Thoracic aorta (tissue), 2 donors: ENCODE results near the gene SIK2. TPM values are rescaled to one million over a fixed set of nuclear protein-coding genes. Genes with fewer than 3 reads are reported as not detected.

ENCODE experiments used
- ATAC-seq: fragments of 150-250 bp; one replicate; pipeline ENCODE4 v1.8.0; 2017; ENCODE audit warnings: low read depth; ENCODE audit not compliant: insufficient number of reproducible peaks, low FRiP score
- DNase-seq: peaks from one replicate; pipeline ENCODE4 v3.0.0-alpha.2; 2020; ENCODE audit warnings: low spot score
- H3K27ac ChIP-seq, 2 donors: fragments of 200-600 bp; sonication (generic); 1 replicate in 1 of 2; 2 replicates in 1 of 2; pipeline ENCODE4 v1.5.1; 2016; ENCODE audit warnings: mild to moderate bottlenecking in 2 of 2, moderate library complexity in 2 of 2
- H3K27me3 ChIP-seq: fragments of 200-600 bp; sonication (generic); replicated peaks from 2 replicates; pipeline ENCODE4 v1.6.0; 2016; ENCODE audit warnings: mild to moderate bottlenecking; ENCODE audit not compliant: insufficient read depth
- H3K36me3 ChIP-seq: fragments of 200-600 bp; sonication (generic); one replicate; pipeline ENCODE4 v1.5.1; 2016
- H3K4me1 ChIP-seq, 2 donors: fragments of 200-600 bp; sonication (generic); 1 replicate in 1 of 2; 2 replicates in 1 of 2; pipeline versions ENCODE4 v1.5.1 to v1.6.0; 2016; ENCODE audit warnings: low read depth in 2 of 2, mild to moderate bottlenecking in 1 of 2; ENCODE audit not compliant: control insufficient read depth in 1 of 2
- H3K4me3 ChIP-seq: fragments of 200-600 bp; sonication (generic); 2 replicates; pipeline ENCODE4 v1.5.1; 2016; ENCODE audit warnings: mild to moderate bottlenecking
- H3K9me3 ChIP-seq: fragments of 200-600 bp; sonication (generic); 2 replicates; pipeline ENCODE4 v1.5.1; 2016
- total RNA-seq, 2 donors: library from RNA; depleted of rRNA; stranded (reverse); fragments of >200 nt; gene quantifications; one replicate each; pipeline versions ENCODE4 v1.1.0 to v1.2.3, GENCODE V29; 2016
- TF ChIP-seq, protein P1 (sequence below): fragments of 200-600 bp; sonication (generic); IDR thresholded peaks from one replicate; pipeline ENCODE4 v1.5.1; 2019; ENCODE audit warnings: antibody characterized with exemption

The SIK2 gene
- total RNA-seq, 2 donors from 2014 or later, result 9.9 to 15.0 TPM

DNA sequence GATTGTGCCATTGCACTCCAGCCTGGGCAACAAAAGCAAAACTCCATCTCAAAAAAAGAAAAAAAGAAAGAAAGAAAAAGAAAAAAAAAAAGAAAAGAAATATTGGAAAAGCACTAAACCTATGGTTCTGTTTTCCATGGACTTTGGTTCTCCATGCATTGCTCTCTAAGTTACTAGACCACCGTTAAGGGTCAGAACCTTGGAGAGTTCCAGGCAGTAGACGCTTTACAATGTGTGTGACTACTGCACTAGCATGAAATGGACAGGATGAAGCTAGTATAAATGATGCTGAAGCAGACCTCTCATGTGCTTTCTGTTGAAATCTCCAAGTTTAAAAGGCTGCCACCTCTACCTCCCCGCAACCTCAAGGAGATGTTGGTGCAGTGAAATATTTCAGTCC, 63.5 kb downstream of the SIK2 start:
- Histone ChIP-seq H3K4me3 (no peak overlapping the region), H3K27ac (no peak overlapping the region), H3K4me1 (peaks cover 5 to 7% of the 10 kb centered on the region in 2 donors), H3K9me3 (no peaks in the 10 kb centered on the region), H3K27me3 (no peaks in the 10 kb centered on the region), H3K36me3 (no peaks in the 10 kb centered on the region)
- ATAC-seq (no peak), DNase-seq (no peak)
- TF ChIP-seq, protein P1, sequence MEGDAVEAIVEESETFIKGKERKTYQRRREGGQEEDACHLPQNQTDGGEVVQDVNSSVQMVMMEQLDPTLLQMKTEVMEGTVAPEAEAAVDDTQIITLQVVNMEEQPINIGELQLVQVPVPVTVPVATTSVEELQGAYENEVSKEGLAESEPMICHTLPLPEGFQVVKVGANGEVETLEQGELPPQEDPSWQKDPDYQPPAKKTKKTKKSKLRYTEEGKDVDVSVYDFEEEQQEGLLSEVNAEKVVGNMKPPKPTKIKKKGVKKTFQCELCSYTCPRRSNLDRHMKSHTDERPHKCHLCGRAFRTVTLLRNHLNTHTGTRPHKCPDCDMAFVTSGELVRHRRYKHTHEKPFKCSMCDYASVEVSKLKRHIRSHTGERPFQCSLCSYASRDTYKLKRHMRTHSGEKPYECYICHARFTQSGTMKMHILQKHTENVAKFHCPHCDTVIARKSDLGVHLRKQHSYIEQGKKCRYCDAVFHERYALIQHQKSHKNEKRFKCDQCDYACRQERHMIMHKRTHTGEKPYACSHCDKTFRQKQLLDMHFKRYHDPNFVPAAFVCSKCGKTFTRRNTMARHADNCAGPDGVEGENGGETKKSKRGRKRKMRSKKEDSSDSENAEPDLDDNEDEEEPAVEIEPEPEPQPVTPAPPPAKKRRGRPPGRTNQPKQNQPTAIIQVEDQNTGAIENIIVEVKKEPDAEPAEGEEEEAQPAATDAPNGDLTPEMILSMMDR, result no peak

DNA sequence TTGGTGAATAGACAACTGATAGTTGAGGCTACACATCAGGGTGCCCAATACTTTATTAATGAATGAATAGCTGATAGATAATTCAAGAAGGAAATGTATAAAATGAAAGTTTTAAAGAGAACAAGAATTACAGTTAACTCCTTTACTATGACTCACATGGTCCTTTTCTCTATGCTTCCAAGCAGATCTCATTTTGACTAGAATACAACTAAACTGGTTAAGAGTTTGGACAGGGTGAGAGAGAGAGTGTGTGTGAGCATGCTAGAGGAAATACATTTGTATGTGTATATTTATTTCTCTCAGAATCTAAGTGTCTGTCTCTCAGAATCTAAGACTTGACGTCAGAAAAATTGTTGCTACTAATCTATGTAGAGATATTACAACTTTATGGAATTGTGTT, 66.7 kb downstream of the SIK2 start:
- H3K27ac ChIP-seq, result no peak overlapping the region
- H3K27me3 ChIP-seq, result no peaks in the 10 kb centered on the region
- H3K36me3 ChIP-seq, result peaks cover 13% of the 10 kb centered on the region
- ATAC-seq (no peak), DNase-seq (no peak)
- H3K4me1 ChIP-seq, result peaks cover under 1% of the 10 kb centered on the region in 2 donors
- H3K9me3 ChIP-seq, result no peaks in the 10 kb centered on the region
- TF ChIP-seq, protein P1, result no peak
- H3K4me3 ChIP-seq, result no peak overlapping the region

GRCh38 chr11:111671383-111671782, 69.1 kb downstream of the SIK2 start:
- Histone ChIP-seq H3K4me3 (no peak overlapping the region), H3K9me3 (no peaks in the 10 kb centered on the region), H3K27ac (no peak overlapping the region), H3K4me1 (peaks cover 2 to 4% of the 10 kb centered on the region in 2 donors), H3K27me3 (no peaks in the 10 kb centered on the region), H3K36me3 (peaks cover 13% of the 10 kb centered on the region)
- DNase-seq (no peak), ATAC-seq (no peak)
- TF ChIP-seq, protein P1, result no peak

DNA sequence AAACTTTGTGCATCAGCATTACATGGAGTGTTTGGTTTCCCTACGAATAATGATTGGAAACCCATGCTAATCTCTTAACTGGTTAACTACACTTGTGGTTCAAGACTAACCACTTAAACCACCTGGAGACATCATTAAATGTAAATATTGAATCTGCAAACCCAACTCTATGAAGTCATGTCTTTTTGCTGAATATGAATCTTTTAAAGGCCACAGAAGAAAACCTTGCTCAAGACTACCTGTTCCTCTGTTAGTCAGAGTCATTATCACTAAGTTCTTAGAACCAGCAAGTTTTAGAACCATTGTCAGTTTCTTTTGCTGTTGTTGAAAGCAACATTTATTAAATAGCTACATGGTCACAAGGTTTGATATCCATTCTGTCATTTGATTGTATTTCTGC, 70.7 kb downstream of the SIK2 start:
- TF ChIP-seq, protein P1, result no peak
- H3K27ac ChIP-seq, result no peak overlapping the region
- H3K9me3 ChIP-seq, result no peaks in the 10 kb centered on the region
- no peak overlapping the region for H3K4me3 ChIP-seq
- DNase-seq, result no peak
- H3K36me3 ChIP-seq, result peaks cover 13% of the 10 kb centered on the region
- H3K27me3 ChIP-seq, result no peaks in the 10 kb centered on the region
- no peak for ATAC-seq
- peaks cover 11 to 15% of the 10 kb centered on the region in 2 donors for H3K4me1 ChIP-seq

- no peak for ATAC-seq
- DNase-seq, result no peak
- no peaks in the 10 kb centered on the region for H3K9me3 ChIP-seq
- no peak overlapping the region for H3K4me3 ChIP-seq
- TF ChIP-seq, protein P1, result no peak
- H3K4me1 ChIP-seq, result peaks cover 11 to 15% of the 10 kb centered on the region in 2 donors
- no peak overlapping the region for H3K27ac ChIP-seq
- no peaks in the 10 kb centered on the region for H3K27me3 ChIP-seq
- peaks cover 13% of the 10 kb centered on the region for H3K36me3 ChIP-seq
These were observed 72.7 kb downstream of the SIK2 start for GRCh38 chr11:111674941-111675340.
